ENCODE results near the gene LPAR1. TPM values are rescaled to one million over a fixed set of nuclear protein-coding genes. Genes with fewer than 3 reads are reported as not detected.

Gene LPAR1
- total RNA-seq, 1 donor from 2014 or later, result not detected

DNA sequence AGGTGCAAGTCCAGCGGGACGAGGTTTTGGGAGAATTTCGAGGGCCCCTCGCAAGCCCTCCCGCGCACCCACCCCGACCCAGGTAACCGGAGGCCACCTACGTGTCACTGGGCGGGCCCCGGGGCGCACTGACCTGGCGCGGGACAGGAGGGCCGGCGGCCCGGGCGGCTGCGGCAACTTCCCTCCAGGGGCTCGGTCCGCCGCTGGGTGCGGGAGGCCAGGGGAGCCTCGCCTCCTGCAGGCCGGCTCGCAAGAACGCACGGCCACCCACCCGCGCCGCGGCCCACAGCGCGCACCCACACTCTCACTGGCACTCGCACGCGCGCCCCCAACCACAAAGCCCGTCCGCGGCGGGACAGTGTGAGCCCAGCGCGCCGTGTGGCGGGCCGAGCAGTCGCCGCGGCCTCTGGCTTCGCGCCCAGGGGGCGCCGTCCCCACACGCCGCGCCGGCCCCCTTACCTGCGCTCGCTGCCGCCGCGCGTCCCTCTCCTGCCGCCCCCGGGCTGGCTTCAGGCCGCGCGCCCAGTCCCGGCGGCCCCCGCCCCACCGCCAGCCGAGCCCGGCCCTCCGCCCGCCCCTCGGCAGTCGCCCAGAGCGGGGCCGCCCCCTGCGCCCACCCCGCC lies 451 bp downstream of the LPAR1 start:
- no peak for DNase-seq (ENCODE audit: low read depth in 2 of 2)

DNA sequence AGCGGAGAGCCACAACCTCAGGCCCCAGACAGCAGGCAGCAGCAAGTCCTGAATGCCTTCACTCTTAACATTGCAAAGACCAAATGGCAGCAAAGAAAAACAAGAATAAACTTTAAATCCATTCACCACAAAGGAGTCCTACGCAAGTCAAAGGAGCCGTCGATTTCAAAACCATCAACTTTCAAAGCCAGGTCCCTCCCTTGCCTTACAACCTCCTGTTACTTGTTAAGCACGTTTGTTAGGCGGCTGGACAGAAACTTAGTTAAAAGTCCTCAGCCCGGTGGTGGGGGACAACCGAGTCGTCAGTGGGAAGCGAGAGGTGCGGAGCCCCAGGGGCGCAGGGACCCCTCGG lies 938 bp downstream of the LPAR1 start:
- no peak for DNase-seq (ENCODE audit: low read depth in 2 of 2)

DNA sequence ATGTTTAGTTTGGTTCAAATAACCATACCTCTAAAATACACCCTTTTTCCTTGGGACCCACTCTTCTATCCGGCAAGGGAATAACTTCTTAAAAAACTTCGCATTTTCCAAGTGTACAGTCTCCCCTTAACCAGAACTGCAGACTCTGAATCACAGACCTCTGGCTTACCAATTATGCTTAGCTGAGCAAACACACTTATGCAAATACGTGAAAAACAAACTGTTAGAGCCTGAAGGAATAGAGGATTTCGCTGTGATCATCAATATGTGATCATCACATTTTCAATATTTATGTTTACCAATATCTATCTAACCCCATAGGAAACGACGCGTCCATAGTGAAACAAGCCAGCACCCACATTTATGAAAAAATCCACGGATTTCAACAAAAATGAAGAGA lies 1.3 kb downstream of the LPAR1 start:
- DNase-seq (ENCODE audit: low read depth in 2 of 2), result no peak

DNA sequence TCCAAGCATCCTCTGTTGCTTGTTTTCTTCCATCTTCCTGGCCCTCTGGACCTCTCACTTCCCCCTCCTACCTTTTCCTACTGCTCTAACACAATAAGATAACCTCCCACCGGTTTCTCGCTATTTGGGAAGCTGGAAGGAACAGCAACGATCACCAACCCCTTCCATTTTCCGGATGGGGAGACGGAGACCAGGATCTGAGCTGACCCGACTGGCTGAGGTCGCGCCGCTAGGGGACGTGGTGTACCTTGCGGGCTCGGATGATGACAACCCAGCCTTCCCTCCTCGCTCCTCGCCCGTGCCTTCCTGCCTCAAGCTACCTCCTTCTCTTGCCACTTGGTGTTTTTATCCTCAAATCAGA lies 1.9 kb downstream of the LPAR1 start:
- DNase-seq (ENCODE audit: low read depth in 2 of 2), result no peak

DNA sequence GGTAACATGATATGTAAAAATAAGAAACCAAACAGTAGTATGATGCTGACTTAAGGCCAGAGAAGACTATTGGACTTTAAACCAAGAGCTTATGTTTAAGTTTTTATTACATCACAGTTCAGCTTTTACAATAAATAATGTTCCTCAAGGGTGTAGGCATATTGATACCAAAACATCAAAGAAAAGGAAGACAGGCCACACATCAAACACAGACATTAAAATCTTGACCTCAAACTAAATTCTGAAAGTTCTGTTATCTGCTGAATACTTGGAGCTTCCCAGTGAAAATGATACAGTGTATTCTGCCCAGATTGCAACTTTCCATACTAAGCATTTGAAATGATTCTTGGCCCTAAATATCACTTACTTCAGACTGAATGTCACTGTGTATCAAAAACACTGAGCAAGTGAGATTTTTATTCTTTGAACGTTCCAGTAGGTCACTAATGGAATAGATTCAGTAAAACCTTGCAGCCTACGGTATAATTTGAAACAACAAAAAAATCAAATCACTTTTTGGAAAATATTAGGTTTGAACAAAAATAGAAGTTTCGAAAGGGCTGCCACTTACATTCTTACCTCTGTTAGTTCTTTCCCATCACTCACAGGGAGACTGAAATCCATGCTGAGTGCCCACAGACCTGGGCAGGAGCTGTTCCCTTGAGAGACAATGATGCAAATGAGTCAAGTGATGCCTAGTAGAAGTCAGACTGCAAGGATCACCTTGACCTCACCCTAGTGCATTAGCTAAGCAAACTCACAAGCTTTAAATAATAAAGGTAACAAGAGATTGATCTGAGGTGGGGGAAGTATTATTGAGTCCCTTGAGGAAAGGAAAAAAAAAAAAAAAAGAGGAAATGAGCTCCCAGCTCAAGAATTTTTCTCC lies 2.5 kb downstream of the LPAR1 start:
- no peak for DNase-seq (ENCODE audit: low read depth in 2 of 2)

DNA sequence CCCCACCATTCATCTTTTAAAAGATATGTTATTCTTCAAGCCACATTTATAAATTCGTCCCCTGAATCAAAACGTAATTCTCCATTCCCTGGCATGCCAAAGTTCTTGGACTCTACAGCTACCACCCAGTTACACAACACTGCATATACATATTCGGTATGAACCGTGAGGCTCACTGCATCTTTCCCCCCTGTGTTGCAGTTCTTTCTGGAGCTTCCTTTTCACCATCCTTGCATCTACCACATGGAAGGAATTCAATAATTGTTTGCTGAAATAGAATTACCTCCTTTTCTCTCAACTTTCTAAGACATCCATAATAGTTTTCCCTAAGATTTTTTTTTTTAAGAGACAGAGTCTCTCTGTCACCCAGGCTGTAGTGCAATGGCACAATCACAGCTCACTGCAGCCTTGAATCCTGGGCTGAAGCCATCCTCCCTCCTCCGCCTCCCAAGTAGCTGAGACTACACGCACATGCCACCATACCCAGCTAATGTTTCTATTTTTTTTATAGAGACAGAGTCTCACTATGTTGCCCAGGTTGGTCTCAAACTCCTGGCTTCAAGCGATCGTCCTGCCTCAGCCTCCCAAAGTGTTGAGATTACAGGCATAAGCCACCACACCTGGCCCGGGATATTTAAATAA lies 3.3 kb downstream of the LPAR1 start:
- DNase-seq (ENCODE audit: low read depth in 2 of 2), result no peak

DNA sequence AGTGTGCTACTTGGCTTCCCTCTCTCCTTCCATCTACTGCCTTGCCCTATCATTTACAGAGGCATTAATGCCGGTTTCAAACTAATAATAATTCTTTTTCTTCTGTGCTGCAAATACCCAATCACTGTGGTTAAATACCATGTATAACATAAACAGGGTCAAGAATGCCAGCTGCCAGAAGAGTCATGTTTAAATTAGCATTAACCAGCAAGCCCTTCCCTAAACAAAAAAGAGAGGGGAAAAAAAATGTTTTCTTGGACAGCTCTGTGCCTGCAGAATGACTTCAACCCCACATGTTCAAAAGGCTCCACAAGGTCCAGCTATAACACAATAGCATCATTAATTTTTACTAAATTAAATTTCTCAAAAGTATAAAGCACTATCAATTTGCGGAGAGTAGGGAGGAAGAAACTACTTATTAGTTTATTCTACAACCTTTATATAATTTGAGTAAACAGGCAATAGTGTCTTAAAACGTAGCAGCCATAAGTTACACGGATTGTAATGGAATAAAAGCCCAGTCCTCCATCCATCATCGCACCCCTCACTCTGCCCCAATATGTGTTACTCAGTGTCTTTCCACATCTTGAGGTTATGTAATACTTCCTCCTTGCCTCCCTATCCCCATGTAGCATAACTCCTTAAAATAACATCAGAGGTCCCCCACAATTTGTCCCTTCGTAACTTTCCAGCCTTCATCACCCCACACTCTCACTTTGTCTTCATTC lies 3.9 kb downstream of the LPAR1 start:
- DNase-seq (ENCODE audit: low read depth in 2 of 2), result no peak

DNA sequence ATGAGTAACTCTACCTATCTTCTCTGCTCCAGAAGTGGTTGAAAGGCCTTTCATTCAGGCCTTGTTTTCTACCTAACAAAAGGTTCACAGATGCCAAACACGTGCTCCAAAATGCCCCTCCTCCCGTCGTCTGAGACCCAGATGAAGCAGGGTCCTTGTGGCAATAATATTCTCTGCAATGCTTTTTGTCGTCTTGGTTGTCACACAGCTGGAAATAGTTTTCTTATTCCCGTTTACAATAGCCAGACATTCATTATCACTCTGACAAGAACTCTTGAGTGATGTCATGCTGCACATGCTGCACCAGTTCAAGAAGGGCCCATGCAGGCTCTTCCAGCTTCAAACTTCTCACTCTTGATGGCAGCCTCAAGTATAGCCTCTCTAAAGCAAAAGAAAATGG lies 7.8 kb downstream of the LPAR1 start:
- no peak for DNase-seq (ENCODE audit: low read depth in 2 of 2)

DNA sequence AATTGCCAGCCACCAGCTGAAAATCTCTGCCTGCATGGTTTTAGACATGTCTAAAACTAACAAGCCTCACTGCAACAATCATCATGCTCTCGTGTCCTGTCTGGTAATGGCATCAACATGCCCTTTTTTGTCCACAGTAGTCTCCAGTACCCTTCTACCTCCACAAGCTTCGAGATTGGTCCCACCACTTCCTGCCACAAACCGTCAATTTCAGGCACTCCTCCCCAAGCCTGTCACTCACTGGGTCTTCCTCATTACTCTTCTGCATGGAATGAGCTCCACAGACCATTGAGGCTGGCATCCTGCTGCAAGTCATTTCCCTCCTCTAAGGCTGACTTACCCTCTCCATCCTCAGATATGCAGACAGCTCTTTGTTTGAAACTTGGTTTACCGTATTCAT lies 9.0 kb downstream of the LPAR1 start:
- no peak for DNase-seq (ENCODE audit: low read depth in 2 of 2)

DNA sequence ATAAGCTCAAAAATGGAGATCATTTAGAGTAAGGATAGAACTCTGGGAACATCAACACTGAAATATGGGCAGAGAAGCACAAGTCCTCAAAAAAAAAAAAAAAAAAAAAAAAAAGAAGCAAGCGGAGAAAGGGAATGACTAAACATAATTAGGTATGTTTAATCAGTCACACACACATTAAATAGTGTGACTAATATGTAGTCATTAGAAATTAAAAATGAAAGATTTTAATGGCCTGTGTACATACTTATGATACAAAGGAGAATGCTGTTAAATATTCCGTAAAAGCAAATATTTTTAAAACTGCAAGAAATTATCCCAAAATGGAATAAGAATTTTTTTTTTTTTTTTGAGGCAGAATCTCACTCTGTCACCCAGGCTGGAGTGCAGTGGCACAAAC lies 10.5 kb downstream of the LPAR1 start:
- DNase-seq (ENCODE audit: low read depth in 2 of 2), result no peak

DNA sequence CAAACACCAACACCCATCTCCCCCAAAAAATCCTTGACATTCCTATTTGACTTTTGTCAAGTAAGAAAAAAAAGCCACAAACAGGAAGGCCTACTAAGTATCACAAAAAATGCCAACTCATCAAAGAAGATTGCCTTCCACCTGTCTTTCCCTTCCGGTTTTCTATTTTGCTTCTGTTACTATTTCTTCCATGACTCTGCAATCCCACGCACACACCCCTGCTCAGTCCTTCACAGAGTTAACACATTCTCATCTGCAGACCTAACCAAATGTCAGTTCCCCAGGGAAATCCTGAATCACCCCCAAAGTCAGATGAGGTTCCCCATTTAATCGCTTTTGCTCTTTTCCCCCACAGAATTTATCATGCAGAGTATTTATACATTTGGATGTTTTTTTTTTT lies 15.1 kb downstream of the LPAR1 start:
- DNase-seq (ENCODE audit: low read depth in 2 of 2), result no peak

DNA sequence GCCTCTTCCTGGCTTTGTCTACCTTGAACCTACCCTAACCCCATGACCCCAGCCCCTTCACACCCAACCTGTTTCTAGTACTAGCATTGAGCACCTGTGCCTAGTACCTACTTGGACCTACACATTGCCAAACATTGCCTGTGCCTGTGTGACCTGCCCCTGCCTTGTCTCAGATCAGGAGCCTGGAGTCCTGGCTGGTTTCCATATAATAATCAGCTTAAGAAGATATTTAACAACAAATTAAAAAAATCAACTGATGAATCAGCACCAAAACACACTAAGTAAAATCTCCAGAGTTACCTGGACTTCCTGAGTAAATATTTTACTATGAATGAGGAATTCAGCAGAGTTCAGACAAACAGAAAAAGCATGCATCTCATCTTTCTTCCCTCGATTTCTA lies 17.7 kb downstream of the LPAR1 start:
- no peak for DNase-seq (ENCODE audit: low read depth in 2 of 2)

DNA sequence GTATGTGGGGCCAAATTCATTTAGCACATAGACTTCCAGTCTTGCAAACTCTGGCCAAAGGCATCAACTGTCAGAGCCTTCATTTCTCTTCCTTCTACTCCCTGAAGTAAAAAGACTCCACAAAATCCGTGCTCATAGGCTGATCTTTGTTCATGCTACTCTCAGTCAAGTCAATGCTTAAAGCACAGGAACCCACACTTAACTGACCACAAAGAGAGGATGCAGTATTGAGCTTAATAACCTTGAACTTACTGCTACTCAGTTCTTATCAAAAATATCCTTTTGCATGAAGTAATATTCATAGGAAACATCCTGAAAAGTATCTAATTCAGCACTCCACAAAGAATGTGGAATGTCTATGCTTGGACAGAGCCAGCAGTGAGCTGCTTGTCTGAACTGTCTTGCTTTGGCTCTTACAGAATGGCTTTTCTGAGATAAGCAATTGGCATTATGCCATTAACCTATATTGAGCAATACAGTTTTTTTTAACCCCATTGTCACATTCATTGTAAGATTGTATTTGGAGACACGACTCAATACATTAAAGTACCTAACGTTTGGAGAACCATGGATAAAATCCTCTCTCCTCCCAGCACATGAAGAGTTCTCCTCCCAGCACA lies 21.7 kb downstream of the LPAR1 start:
- DNase-seq (ENCODE audit: low read depth in 2 of 2), result no peak

DNA sequence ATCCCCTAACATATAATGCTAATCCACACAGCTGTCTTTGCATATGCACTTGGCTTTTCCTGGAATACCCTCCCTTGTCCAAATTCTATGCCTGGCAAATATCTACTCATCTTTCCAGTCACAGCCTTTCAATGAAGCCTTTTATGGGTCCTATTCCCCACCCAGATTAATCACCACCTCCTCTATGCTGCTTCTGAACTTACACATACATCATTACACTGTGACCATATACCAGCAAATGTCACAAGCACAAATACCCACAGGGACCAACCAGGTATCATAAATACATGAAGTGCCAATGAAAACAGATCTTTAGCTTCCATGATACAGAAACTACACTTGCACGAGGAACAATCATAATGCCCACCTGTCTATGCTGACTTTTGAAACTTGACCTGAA lies 22.3 kb downstream of the LPAR1 start:
- no peak for DNase-seq (ENCODE audit: low read depth in 2 of 2)

DNA sequence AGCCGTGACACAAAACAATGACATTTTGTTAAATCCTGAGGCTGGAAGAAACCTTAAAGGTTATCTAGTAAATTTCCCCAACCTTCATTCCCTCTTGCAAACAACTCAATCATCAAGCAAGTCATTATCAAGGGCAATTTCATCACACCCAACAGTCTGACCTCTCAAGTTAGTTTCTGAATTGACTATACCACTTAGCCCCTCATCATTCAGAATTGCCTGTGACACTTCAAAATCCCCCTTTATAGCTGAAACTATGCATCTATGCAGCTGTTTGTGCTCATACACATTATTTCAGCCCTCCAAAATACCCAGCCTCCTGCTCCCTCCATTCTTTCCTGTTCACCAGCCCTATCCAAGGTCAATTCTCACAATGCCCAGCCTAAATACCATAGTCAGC lies 24.6 kb downstream of the LPAR1 start:
- DNase-seq (ENCODE audit: low read depth in 2 of 2), result no peak

DNA sequence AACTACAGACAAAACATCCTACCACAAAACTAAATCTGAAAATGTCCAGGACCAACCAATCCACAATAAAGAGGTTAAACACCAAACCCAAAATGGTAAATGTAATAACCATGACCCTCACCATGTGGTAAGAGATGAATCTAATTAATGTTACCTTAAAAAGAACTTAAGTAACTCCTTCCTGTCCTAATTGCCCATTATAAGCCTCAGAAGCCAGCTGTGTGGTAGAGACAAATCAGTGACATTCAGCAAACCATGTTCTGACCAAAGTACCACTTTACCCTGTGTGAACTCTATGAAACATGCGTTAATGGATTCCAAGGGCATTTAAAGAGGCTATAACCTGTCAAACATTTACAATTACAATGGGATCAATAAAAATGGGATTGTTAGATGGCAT lies 25.0 kb downstream of the LPAR1 start:
- no peak for DNase-seq (ENCODE audit: low read depth in 2 of 2)

DNA sequence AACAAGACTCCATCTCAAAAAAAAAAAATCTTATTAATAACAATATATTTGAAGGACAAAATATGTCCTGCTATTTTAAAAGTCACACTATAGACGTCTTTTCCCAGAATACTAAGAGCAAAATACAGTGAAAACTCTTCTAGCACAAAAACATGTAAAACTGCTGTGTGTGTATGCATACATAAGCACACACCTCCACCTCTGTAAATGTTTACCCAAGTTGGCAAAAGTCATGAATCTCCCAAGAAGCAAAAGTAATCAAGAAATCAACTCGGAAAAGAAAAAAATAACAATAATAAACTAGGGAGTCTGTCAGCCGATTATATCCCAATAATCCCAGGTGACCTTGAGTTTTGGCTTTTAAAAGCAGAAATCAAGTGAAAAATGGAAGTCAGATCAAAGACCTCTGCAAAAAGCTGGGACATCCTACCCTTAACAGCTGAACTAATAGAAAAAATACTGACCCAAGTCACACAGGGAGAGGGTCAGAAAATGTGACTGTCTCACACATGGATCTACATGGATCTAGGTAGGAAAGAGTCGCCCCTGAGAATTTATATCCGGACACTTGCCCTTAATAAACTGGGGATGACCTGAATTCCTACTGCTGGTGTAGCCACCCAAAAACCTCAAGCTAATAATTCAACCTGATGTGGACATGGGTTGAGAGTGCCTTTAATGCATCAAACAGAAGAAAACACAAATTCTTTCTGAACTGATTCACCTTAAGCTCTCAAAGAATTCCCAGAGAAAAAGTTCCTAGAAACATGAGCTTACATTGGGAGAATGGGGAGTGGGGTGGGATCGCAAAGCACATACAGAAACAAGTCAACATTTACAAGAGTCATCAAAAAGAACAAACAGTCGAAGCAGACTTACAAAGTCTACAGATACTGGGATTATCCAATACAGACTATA lies 29.9 kb downstream of the LPAR1 start:
- DNase-seq (ENCODE audit: low read depth in 2 of 2), result no peak

DNA sequence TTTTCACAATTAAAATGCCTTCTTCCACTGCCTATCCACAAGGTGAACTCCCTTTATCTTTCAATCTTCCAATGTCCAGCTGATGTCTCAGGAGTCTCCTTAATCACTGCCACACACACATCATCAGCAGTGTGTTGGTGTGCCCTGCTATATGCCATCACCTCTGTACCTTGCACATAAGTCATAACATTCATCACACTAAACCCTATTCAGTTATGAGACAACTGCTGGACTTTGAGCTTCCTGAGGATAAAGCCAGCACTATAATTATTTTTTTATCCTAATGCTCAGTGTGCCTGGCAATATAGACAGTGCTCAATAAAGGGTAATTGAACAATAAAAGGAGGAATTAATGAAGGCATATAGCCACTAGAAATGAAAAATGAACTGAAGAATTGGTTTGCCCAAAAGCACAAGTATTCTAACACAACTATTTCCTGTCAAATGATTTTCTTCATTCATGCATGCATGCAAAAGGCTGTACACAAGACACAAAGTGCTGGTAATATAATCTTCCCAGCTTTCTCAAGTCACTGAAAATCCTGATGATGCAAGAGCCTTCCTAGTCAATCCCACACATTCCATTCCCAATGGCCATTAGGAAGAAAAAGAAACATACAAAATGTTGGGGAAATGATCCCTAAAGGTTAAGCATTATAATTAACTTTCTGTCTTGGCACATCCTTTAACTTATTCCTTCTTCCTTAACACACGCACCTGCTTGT lies 32.4 kb downstream of the LPAR1 start:
- no peak for DNase-seq (ENCODE audit: low read depth in 2 of 2)

DNA sequence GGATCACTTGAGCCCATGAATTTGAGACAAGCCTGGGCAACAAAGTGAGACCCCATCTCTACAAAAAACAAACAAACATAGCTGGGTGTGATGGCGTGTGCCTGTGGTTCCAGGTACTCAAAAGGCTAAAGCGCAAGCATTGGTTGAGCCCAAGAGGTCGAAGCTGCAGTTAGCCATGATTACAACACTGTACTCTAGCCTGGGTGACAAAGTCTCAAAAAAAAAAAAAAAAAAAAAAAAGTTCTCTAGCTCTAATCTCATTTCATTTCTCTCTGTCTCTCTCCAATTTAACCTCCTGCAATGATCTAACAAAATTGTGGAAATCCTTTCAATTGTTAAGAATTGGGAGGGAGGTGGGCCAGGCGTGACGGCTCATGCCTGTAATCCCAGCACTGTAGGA lies 33.3 kb downstream of the LPAR1 start:
- DNase-seq (ENCODE audit: low read depth in 2 of 2), result no peak

DNA sequence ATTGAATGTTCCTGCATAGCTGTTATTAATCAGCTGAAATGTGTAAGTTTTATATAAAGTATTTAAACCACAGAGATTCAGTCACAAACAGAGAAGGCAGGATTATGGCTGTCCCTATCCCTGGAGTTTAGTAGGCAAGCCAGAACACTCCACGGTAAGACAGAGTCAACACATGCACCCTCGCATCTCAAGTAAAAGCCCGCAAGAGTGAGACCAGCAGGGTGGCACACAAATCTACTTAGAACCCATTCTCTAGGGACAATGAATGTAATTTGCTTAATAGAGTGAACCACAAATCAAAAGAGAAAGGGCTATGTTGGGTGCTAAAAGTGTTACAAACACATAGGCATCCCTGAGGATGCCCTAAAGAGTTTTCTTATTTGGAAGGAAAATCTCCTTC lies 35.1 kb downstream of the LPAR1 start:
- no peak for DNase-seq (ENCODE audit: low read depth in 2 of 2)
